ENCODE measurements around the gene PACRG.

Gene PACRG

GRCh38 chr6:163335671-163336545 is 608.1 kb downstream of the PACRG start:
- TF ChIP-seq USF1 (IDR thresholded peaks at IDR 0.05) (no peak), YY1 (IDR thresholded peaks at IDR 0.05; ENCODE audit: low read depth) (no peak), TCF12 (IDR thresholded peaks at IDR 0.05; ENCODE audit: low read depth) (no peak), REST (IDR thresholded peaks at IDR 0.05; ENCODE audit: low read depth) (no peak), EP300 (IDR thresholded peaks at IDR 0.05; ENCODE audit: borderline replicate concordance) (no peak), TAF1 (IDR thresholded peaks at IDR 0.05; ENCODE audit: low read depth) (no peak), CREB1 (IDR thresholded peaks at IDR 0.05; ENCODE audit: low read depth) (no peak), FOXM1 (IDR thresholded peaks at IDR 0.05; ENCODE audit: borderline replicate concordance, low read depth) (no peak), ZBTB7A (IDR thresholded peaks at IDR 0.05; ENCODE audit: low read depth) (no peak), NFIC (IDR thresholded peaks at IDR 0.05) (no peak), TEAD4 (IDR thresholded peaks at IDR 0.05) (no peak), RAD21 (IDR thresholded peaks at IDR 0.05; ENCODE audit: low read depth) (no peak)
- TF ChIP-seq, protein P1, sequence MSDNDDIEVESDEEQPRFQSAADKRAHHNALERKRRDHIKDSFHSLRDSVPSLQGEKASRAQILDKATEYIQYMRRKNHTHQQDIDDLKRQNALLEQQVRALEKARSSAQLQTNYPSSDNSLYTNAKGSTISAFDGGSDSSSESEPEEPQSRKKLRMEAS (IDR thresholded peaks at IDR 0.05), result no peak

GRCh38 chr6:163336961-163337360 is 609.2 kb downstream of the PACRG start:
- TF ChIP-seq YY1 (IDR thresholded peaks at IDR 0.05; ENCODE audit: low read depth) (no peak), USF1 (IDR thresholded peaks at IDR 0.05) (no peak), REST (IDR thresholded peaks at IDR 0.05; ENCODE audit: low read depth) (no peak), FOXM1 (IDR thresholded peaks at IDR 0.05; ENCODE audit: borderline replicate concordance, low read depth) (no peak), NFIC (IDR thresholded peaks at IDR 0.05) (no peak), RAD21 (IDR thresholded peaks at IDR 0.05; ENCODE audit: low read depth) (no peak), ZBTB7A (IDR thresholded peaks at IDR 0.05; ENCODE audit: low read depth) (no peak), TCF12 (IDR thresholded peaks at IDR 0.05; ENCODE audit: low read depth) (no peak), EGR1 (IDR thresholded peaks at IDR 0.05) (no peak)
- TF ChIP-seq, protein P1 (IDR thresholded peaks at IDR 0.05), result no peak

DNA sequence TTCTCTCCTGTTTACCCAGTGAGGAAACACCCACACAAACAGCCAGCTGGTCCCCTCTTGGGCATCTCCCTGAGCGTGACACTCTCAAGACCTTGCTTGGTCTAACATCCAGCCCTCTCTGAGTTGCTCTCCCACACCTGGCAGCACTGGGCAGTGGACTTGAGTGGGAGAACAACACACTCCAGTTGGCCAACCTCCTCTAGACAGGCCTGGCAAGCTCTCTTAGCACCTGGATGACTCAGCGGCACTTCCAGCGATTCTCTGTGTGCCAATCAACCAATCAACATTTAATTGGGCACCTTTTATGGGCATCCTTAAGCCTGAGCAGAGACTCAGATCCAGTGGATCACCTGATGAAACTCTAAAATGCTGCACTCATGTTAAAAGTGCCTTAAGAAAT is 610.2 kb downstream of the PACRG start:
- TF ChIP-seq ZBTB7A (IDR thresholded peaks at IDR 0.05; ENCODE audit: low read depth) (no peak), USF1 (IDR thresholded peaks at IDR 0.05) (no peak)

GRCh38 chr6:163338671-163339405 is 611.1 kb downstream of the PACRG start:
- no peak for TF ChIP-seq USF1 (IDR thresholded peaks at IDR 0.05)
- TF ChIP-seq YY1 (IDR thresholded peaks at IDR 0.05; ENCODE audit: low read depth), result no peak
- TF ChIP-seq EP300 (IDR thresholded peaks at IDR 0.05; ENCODE audit: borderline replicate concordance), result no peak
- TF ChIP-seq ZBTB7A (IDR thresholded peaks at IDR 0.05; ENCODE audit: low read depth), result no peak

DNA sequence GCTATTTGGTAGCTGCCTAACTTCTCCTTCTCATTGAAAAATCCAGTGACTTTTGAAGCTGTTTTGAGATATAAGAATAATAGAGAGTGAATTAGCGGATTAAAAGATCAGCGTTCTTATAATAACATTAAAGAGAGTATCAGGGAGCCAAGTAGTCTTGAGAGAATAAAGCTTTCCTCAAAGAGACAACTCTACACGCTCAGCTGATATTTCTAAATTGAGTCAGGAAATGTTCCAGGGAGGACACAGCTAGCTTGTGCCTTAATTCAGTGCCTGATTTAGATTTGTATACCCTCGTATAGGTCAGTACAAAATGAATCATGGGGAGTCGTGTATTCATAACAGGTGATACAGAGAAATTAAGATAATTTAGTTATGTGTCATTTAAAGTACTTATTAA is 611.7 kb downstream of the PACRG start:
- TF ChIP-seq REST (IDR thresholded peaks at IDR 0.05; ENCODE audit: low read depth) (no peak), EGR1 (IDR thresholded peaks at IDR 0.05) (no peak), NFIC (IDR thresholded peaks at IDR 0.05) (no peak), FOXM1 (IDR thresholded peaks at IDR 0.05; ENCODE audit: borderline replicate concordance, low read depth) (no peak), CREB1 (IDR thresholded peaks at IDR 0.05; ENCODE audit: low read depth) (no peak), TCF12 (IDR thresholded peaks at IDR 0.05; ENCODE audit: low read depth) (no peak)
- TF ChIP-seq, protein P1 (IDR thresholded peaks at IDR 0.05), result no peak

Measured in Ishikawa (cell line).